Measurements from ENCODE around the gene EBP.
A peak's percentile ranks its signal among the peaks of the same experiment; 100 is the strongest.

The EBP gene

GRCh38 chrX:48574270-48575266 is 53.0 kb downstream of the EBP start, which contains the start of gene RBM3:
Gene RBM3, plus strand, starts transcription at chrX:48574484. Its CDS starts 697 bp downstream, at chrX:48575181.
- DNase-seq (ENCODE audit: extremely low read depth in 1 of 2, low read depth in 1 of 2) = peak; percentile 81 to 90

GRCh38 chrX:48575642-48576041 is 54.0 kb downstream of the EBP start:
- DNase-seq (ENCODE audit: extremely low read depth in 1 of 2, low read depth in 1 of 2) = no peak

- no peak for DNase-seq (ENCODE audit: extremely low read depth in 1 of 2, low read depth in 1 of 2)
Measured at GRCh38 chrX:48576108-48576507, 54.5 kb downstream of the EBP start.
